ENCODE data around the gene RFTN1.

RFTN1 gene

DNA sequence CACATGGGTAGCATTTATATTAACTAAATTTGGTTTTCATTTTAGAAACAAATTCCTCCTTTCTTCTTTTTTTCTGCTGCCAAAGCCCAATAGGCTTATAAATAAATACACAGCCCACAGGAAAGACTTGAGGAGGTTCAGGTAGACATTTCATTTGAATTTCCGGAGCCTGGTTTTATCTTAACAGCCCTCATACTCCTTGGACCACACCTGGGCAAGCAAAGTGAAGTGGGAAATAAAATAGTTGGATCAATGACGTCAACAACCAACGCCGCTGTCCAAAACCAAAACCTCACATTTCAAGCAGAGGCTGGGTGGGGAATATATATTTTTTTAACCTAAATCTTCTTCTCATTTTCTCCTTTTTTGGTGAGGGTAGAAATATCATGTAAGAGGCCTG, 53.2 kb downstream of the RFTN1 start:
- FAIRE-seq, result no peak
- TF ChIP-seq, protein P1, sequence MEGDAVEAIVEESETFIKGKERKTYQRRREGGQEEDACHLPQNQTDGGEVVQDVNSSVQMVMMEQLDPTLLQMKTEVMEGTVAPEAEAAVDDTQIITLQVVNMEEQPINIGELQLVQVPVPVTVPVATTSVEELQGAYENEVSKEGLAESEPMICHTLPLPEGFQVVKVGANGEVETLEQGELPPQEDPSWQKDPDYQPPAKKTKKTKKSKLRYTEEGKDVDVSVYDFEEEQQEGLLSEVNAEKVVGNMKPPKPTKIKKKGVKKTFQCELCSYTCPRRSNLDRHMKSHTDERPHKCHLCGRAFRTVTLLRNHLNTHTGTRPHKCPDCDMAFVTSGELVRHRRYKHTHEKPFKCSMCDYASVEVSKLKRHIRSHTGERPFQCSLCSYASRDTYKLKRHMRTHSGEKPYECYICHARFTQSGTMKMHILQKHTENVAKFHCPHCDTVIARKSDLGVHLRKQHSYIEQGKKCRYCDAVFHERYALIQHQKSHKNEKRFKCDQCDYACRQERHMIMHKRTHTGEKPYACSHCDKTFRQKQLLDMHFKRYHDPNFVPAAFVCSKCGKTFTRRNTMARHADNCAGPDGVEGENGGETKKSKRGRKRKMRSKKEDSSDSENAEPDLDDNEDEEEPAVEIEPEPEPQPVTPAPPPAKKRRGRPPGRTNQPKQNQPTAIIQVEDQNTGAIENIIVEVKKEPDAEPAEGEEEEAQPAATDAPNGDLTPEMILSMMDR (IDR thresholded peaks at IDR 0.05; ENCODE audit: insufficient read depth, missing control alignments), result no peak
- no peak for DNase-seq (ENCODE audit: insufficient read length, low spot score)

DNA sequence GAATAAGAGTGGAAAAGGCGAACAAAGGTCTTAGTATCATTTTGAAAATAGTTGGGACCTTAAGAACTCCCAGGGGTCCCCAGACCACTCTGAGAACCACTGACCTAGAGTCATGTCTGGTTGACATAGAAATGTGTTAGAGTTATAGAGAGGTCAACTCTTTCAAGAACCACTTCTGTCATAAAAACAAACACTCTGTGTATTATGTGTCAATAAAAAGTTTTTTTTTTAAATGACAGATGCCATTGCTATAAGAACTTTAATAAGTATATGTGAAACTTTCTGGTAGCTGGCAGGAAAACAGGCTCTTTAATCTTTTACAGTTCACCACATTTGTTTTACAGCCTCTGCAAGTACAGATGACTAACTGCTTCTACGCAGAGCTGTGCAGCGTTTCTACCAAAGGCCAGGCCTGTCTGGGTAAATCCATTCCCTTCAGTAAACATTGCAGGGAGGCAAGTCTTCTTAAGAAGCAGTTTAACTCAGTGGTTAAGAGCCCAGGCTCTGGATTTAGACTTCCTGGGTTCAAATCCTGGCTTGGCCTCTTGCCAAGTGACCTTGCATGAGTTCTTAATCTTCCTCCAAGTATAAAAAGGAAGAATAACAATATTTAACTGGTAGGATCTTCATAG, 56.6 kb downstream of the RFTN1 start:
- no peak for DNase-seq (ENCODE audit: insufficient read length, low spot score)
- TF ChIP-seq, protein P1 (IDR thresholded peaks at IDR 0.05; ENCODE audit: insufficient read depth, missing control alignments), result no peak
- FAIRE-seq, result no peak

DNA sequence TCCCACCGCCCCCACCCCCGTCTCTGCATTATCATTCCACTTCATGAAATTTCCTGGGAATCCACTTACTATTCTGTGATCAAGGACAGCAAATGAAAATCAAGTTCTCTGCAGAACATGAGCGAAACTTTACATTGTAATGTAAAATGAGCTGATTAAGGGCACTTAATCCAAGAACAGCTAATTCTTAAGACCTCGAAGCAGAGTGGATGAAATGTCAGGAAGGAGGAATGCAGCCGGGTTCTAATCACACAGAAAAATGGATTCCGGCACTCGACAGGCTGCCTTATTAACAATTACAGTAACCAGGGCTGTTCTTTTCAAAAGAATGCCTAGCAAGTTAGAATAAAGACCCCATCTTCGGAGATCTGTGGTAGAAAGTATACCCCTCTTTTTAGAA, 57.5 kb downstream of the RFTN1 start:
- TF ChIP-seq, protein P1 (IDR thresholded peaks at IDR 0.05; ENCODE audit: insufficient read depth, missing control alignments), result no peak
- no peak for DNase-seq (ENCODE audit: insufficient read length, low spot score)
- FAIRE-seq, result no peak

DNA sequence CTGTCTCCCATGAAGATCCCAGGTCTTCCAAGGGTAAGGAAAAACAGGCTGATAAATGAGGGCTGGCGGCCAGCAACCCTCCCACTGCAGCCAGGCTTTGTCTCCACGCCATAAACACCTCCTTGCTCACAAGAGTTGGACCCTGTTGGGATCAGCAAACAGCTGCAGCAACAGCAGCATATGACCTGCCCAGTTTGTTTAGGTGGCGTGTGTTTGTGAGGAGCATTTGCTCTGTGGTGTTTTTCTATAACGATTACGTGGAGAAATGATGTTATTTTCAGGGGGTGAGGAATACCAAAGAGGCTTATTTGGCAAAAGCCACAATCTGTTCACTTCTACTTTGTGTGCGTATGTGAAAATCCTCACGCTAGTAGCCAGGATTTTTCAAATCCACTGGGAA, 58.5 kb downstream of the RFTN1 start:
- no peak for FAIRE-seq
- no peak for DNase-seq (ENCODE audit: insufficient read length, low spot score)
- TF ChIP-seq, protein P1 (IDR thresholded peaks at IDR 0.05; ENCODE audit: insufficient read depth, missing control alignments), result no peak

DNA sequence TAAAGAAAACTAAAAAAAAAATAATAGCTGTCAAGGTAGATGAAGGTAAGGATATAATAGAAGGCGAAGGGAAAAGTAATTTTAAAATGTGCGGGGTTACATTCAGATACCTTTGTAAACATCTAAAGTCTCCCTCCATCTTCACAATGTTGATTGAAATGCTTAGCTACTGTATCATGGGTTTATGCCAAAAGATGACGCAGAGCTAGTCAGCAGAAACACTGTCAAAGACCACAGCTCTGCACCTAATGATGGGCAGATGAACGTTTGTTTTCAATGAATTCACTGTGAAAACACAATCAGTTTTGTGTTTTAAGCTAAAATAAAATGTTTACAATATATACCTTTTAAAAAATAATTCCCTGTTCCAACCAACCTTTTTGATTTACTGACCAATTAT, 61.2 kb downstream of the RFTN1 start:
- TF ChIP-seq, protein P1 (IDR thresholded peaks at IDR 0.05; ENCODE audit: insufficient read depth, missing control alignments), result no peak
- no peak for DNase-seq (ENCODE audit: insufficient read length, low spot score)
- FAIRE-seq, result no peak

DNA sequence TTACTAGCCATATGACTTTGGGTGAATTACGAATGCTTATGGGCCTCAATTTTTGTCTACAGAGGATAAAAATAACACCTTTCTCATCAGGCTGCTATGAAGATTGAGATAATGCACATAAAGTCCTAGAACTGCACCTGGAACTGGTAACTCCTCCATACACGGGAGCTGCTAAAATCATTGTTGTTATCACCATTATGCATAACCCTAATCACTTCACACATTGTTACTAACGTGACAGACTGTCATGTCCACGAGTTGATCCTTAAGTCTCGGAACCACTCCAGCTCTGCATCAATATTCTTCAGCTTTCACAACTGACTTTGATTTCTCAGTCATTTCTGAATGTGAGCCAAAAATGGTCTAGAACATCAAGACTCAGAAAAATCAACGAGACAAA, 64.1 kb downstream of the RFTN1 start:
- FAIRE-seq (no peak), DNase-seq (ENCODE audit: insufficient read length, low spot score) (no peak)
- TF ChIP-seq, protein P1 (IDR thresholded peaks at IDR 0.05; ENCODE audit: insufficient read depth, missing control alignments), result no peak

DNA sequence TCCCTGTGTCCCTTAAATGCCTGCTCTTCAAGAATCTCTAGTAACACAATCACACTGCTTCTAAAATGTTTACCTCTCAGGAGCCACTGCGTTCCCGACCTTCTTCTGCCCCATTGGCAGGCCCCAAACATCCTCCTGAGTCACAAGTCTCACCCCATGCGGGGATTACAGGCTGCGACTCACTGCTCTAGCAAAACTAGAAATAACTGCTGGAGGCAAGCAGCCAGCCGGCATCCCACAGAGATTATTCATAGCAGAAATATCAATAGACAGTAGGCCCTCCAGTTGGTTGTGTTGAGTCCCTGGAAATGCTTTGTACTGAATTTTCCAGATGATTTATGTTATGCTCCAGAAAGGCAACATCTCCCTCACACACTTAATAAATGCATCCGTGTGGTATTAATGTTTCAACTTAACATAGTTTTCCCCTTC, 64.8 kb downstream of the RFTN1 start:
- no peak for FAIRE-seq
- TF ChIP-seq, protein P1 (IDR thresholded peaks at IDR 0.05; ENCODE audit: insufficient read depth, missing control alignments), result no peak
- no peak for DNase-seq (ENCODE audit: insufficient read length, low spot score)
